Measurements from ENCODE around the gene TMEM101. TPM values are rescaled to one million over a fixed set of nuclear protein-coding genes. Genes with fewer than 3 reads are reported as not detected.

The TMEM101 gene
- total and polyA plus RNA-seq, 2 donors (not counting 1 experiment from before 2014, with no cell fraction given) = 16.3 to 25.3 TPM

DNA sequence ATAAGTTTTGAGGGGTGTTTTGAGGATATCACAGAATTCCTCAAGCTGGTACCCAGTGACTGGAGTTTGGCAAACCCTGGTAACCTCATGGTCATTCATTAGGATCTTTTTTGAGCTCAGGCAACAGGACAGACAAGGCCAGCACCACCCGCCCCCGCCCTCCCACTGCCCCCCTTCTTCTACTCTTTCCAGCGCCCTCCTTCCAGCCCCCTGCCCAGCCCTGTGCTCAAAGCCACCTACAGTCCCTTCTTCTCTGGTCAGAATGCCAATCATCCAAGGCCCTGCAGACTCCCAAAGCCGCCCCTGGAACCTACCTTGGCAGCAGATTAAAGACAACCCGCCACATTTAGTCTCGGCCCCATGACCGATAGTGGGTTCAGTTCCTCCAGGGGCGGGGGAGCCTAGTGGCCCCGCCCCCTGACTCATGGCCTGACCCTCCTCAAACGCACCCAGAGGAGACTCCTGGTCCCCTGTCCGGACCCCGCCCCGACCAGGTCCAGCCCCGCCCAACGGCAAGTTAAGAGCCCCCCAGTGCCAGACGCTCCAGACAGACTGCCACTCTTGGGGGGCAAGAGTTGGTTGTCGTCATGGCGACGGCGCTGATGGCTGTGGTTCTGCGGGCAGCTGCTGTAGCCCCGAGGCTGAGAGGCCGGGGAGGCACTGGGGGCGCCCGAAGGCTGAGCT lies 10.5 kb downstream of the TMEM101 start, which contains the start of gene NAGS:
TSS of gene NAGS (plus strand) at position 546 of the 684 bp plus-strand sequence. CDS start at position 588, 42 bp downstream.
- Histone ChIP-seq H2AFZ (ENCODE audit: insufficient read depth, low read depth, low read length, poor library complexity, severe bottlenecking) (peak within 1 kb of the TSS; percentile 90), H3K4me1 (ENCODE audit: control insufficient read depth in 2 of 2, insufficient read depth in 2 of 2, low read length in 2 of 2) (peaks cover 37 to 42% of the 10 kb centered on the region in 2 donors), H3K9me3 (ENCODE audit: control extremely low read depth in 1 of 3, control insufficient read depth in 2 of 3, insufficient read depth in 1 of 3, low read length in 2 of 3) (peaks cover 0 to 19% (median 0%) of the 10 kb centered on the region in 3 donors), H3K27ac (ENCODE audit: low read length in 2 of 2) (no peak within 1 kb of the TSS), H3K9ac (ENCODE audit: low read length) (peak within 1 kb of the TSS; percentile 80), H4K20me1 (ENCODE audit: control insufficient read depth, insufficient read depth, low read length, poor library complexity, severe bottlenecking) (no peaks in the 10 kb centered on the region), H3K4me2 (replicated peaks; ENCODE audit: low read depth, low read length, poor library complexity, severe bottlenecking) (peak within 1 kb of the TSS; percentile 100), H3K4me3 (ENCODE audit: control extremely low read depth in 1 of 5, extremely low read depth in 1 of 5, insufficient read depth in 1 of 5, low read depth in 2 of 5, low read length in 4 of 5) (peak within 1 kb of the TSS in 3 of 5 experiments; percentile 77 to 84 (median 83)), H3K27me3 (replicated peaks in 1 of 4; ENCODE audit: control extremely low read depth in 1 of 4, control insufficient read depth in 3 of 4, insufficient read depth in 4 of 4, low read length in 3 of 4) (peaks cover 0 to 28% (median 11%) of the 10 kb centered on the region in 4 experiments), H3K36me3 (replicated peaks in 1 of 2; ENCODE audit: control extremely low read depth in 1 of 2, control insufficient read depth in 1 of 2, extremely low read depth in 1 of 2, insufficient read depth in 2 of 2, low read length in 1 of 2) (no peaks in the 10 kb centered on the region), H3K79me2 (ENCODE audit: control insufficient read depth, insufficient read depth, low read length) (peaks cover 9% of the 10 kb centered on the region)
- CTCF ChIA-PET = interaction anchor here (1.0 kb wide), 1 partner anchor 8 kb away, joined by 3 read pairs; no protein-coding TSS in a partner anchor
- Mint-ChIP-seq H3K9me3 (ENCODE audit: insufficient read depth) (no peaks in the 10 kb centered on the region), H3K27ac (peak within 1 kb of the TSS; percentile 61), H3K27me3 (peaks cover 16% of the 10 kb centered on the region), H3K4me3 (peak within 1 kb of the TSS; percentile 76), H3K4me1 (peaks cover 33% of the 10 kb centered on the region)
- WGBS (ENCODE audit: insufficient coverage) = 16% methylated on average over 23 of the region's 25 CpGs
- intact Hi-C loops (cut with micrococcal nuclease) = no loop called here
- ATAC-seq (ENCODE audit: low read depth) (no peak), DNase-seq (no peak)
- TF ChIP-seq, protein P1, sequence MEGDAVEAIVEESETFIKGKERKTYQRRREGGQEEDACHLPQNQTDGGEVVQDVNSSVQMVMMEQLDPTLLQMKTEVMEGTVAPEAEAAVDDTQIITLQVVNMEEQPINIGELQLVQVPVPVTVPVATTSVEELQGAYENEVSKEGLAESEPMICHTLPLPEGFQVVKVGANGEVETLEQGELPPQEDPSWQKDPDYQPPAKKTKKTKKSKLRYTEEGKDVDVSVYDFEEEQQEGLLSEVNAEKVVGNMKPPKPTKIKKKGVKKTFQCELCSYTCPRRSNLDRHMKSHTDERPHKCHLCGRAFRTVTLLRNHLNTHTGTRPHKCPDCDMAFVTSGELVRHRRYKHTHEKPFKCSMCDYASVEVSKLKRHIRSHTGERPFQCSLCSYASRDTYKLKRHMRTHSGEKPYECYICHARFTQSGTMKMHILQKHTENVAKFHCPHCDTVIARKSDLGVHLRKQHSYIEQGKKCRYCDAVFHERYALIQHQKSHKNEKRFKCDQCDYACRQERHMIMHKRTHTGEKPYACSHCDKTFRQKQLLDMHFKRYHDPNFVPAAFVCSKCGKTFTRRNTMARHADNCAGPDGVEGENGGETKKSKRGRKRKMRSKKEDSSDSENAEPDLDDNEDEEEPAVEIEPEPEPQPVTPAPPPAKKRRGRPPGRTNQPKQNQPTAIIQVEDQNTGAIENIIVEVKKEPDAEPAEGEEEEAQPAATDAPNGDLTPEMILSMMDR (IDR thresholded peaks at IDR 0.05) = no peak
- peak; percentile 33 for TF ChIP-seq EZH2 (IDR thresholded peaks at IDR 0.05; ENCODE audit: borderline replicate concordance, insufficient read depth, low read depth, low read length, poor library complexity, severe bottlenecking)
- POLR2A ChIA-PET = interaction anchor here (0.7 kb wide), 1 partner anchor 689 kb away, joined by 7 read pairs; no protein-coding TSS in a partner anchor

Measured in B cell (primary cell).